ENCODE measurements around the gene ADORA2A.

The ADORA2A gene

GRCh38 chr22:24435323-24435645, 7.9 kb downstream of the ADORA2A start:
- no peaks in the 10 kb centered on the region for H3K27me3 ChIP-seq
- no peaks in the 10 kb centered on the region for H3K36me3 ChIP-seq
- no peaks in the 10 kb centered on the region for H3K9me3 ChIP-seq
- no peak for TF ChIP-seq CTCF (IDR thresholded peaks at IDR 0.05; ENCODE audit: low read depth, low read length)
- H3K4me3 ChIP-seq (ENCODE audit: low read depth, low read length), result no peak overlapping the region
- DNase-seq, result no peak
- H3K4me1 ChIP-seq, result peaks cover 34% of the 10 kb centered on the region

- peaks cover 39% of the 10 kb centered on the region for H3K4me1 ChIP-seq
- H3K36me3 ChIP-seq, result no peaks in the 10 kb centered on the region
- no peaks in the 10 kb centered on the region for H3K27me3 ChIP-seq
Observed at GRCh38 chr22:24435861-24436371, 8.5 kb downstream of the ADORA2A start.

GRCh38 chr22:24436553-24436952, 9.2 kb downstream of the ADORA2A start:
- Histone ChIP-seq H3K4me3 (ENCODE audit: low read depth, low read length) (no peak overlapping the region), H3K27me3 (no peaks in the 10 kb centered on the region), H3K9me3 (no peaks in the 10 kb centered on the region), H3K4me1 (peaks cover 41% of the 10 kb centered on the region), H3K36me3 (no peaks in the 10 kb centered on the region)
- TF ChIP-seq CTCF (IDR thresholded peaks at IDR 0.05; ENCODE audit: low read depth, low read length), result no peak
- no peak for DNase-seq

More at GRCh38 chr22:24435861-24436371, 8.5 kb downstream of the ADORA2A start:
- no peak for DNase-seq
- H3K4me3 ChIP-seq (ENCODE audit: low read depth, low read length), result no peak overlapping the region
- H3K9me3 ChIP-seq, result no peaks in the 10 kb centered on the region
- TF ChIP-seq CTCF (IDR thresholded peaks at IDR 0.05; ENCODE audit: low read depth, low read length), result no peak

GRCh38 chr22:24437091-24437490, 9.7 kb downstream of the ADORA2A start:
- TF ChIP-seq CTCF (IDR thresholded peaks at IDR 0.05; ENCODE audit: low read depth, low read length), result no peak
- Histone ChIP-seq H3K9me3 (no peaks in the 10 kb centered on the region), H3K4me1 (peaks cover 41% of the 10 kb centered on the region), H3K36me3 (no peaks in the 10 kb centered on the region), H3K27me3 (no peaks in the 10 kb centered on the region), H3K4me3 (ENCODE audit: low read depth, low read length) (no peak overlapping the region)
- no peak for DNase-seq

- no peaks in the 10 kb centered on the region for H3K9me3 ChIP-seq
- no peak overlapping the region for H3K4me3 ChIP-seq (ENCODE audit: low read depth, low read length)
- peak; percentile 57 for TF ChIP-seq CTCF (IDR thresholded peaks at IDR 0.05; ENCODE audit: low read depth, low read length)
- no peaks in the 10 kb centered on the region for H3K36me3 ChIP-seq
- DNase-seq, result peak; percentile 74
- peaks cover 41% of the 10 kb centered on the region for H3K4me1 ChIP-seq
- no peaks in the 10 kb centered on the region for H3K27me3 ChIP-seq
Observed at GRCh38 chr22:24437741-24438328, 10.4 kb downstream of the ADORA2A start.

GRCh38 chr22:24440270-24440717, 12.9 kb downstream of the ADORA2A start:
- peaks cover 50% of the 10 kb centered on the region for H3K4me1 ChIP-seq
- no peak overlapping the region for H3K4me3 ChIP-seq (ENCODE audit: low read depth, low read length)
- H3K36me3 ChIP-seq, result no peaks in the 10 kb centered on the region
- H3K9me3 ChIP-seq, result no peaks in the 10 kb centered on the region
- DNase-seq, result no peak
- no peak for TF ChIP-seq CTCF (IDR thresholded peaks at IDR 0.05; ENCODE audit: low read depth, low read length)
- H3K27me3 ChIP-seq, result no peaks in the 10 kb centered on the region

Data from BE2C (cell line).